Thyroid gland (tissue), 4 donors: ENCODE data around the gene LTF. TPM values are rescaled to one million over a fixed set of nuclear protein-coding genes. Genes with fewer than 3 reads are reported as not detected.

Experiments
- DNase-seq, 2 donors: peaks; one replicate each; pipeline ENCODE4 v3.0.0-alpha.2; 2019
- H3K27ac ChIP-seq, 3 donors: fragments of 200-600 bp; sonication (generic); 1 replicate in 2 of 3; 2 replicates in 1 of 3; pipeline ENCODE4 v1.5.1; 2016 to 2019; ENCODE audit warnings: mild to moderate bottlenecking in 1 of 3, moderate library complexity in 1 of 3
- H3K27me3 ChIP-seq: fragments of 200-600 bp; sonication (generic); one replicate; pipeline ENCODE4 v1.5.1; 2019
- H3K36me3 ChIP-seq, 2 donors: fragments of 200-600 bp; sonication (generic); one replicate each; pipeline ENCODE4 v1.5.1; 2016 to 2019
- H3K4me1 ChIP-seq, 2 donors: fragments of 200-600 bp; sonication (generic); one replicate each; pipeline ENCODE4 v1.5.1; 2017 to 2019
- H3K4me3 ChIP-seq, 3 donors: fragments of 200-600 bp; sonication (generic); replicated peaks in 1 of 3; 1 replicate in 2 of 3; 2 replicates in 1 of 3; pipeline ENCODE4 v1.5.1; 2016; ENCODE audit warnings: mild to moderate bottlenecking in 1 of 3
- H3K9me3 ChIP-seq: fragments of 200-600 bp; sonication (generic); one replicate; pipeline ENCODE4 v1.5.1; 2017
- POLR2A ChIP-seq, 2 donors: fragments of 450-650 bp; IDR thresholded peaks; one replicate each; pipeline ENCODE4 v1.6.1; 2017; ENCODE audit warnings: antibody characterized with exemption in 2 of 2, mild to moderate bottlenecking in 2 of 2, moderate library complexity in 1 of 2
- WGBS, 2 donors: methylation state at CpG; one replicate each; pipeline ENCODE4 v1.1.5; 2017; 5-methylcytosine and 5-hydroxymethylcytosine counted together
- intact Hi-C: fragments of 100-400 bp; cut with DNase I; formaldehyde crosslinking; loops from one replicate; pipeline ENCODE4 v1.15.1; 2023
- total RNA-seq, 4 donors: library from RNA; depleted of rRNA; stranded (reverse); fragments of >200 nt; gene quantifications; one replicate each; pipeline ENCODE4 v1.2.3, GENCODE V29; 2016
- TF ChIP-seq, protein P1 (sequence below), 6 experiments: fragments of 200-600 bp in 3 of 6; fragments of 450-650 bp in 3 of 6; sonication (generic) in 3 of 6; IDR thresholded peaks; one replicate each; pipeline ENCODE4 v1.5.1; 2016 to 2019; ENCODE audit warnings: antibody characterized with exemption in 6 of 6, mild to moderate bottlenecking in 2 of 6, inconsistent platforms in 1 of 6, moderate library complexity in 1 of 6

The LTF gene
- total RNA-seq, 4 donors from 2014 or later: 6.3 to 48.6 (median 32.5) TPM

DNA sequence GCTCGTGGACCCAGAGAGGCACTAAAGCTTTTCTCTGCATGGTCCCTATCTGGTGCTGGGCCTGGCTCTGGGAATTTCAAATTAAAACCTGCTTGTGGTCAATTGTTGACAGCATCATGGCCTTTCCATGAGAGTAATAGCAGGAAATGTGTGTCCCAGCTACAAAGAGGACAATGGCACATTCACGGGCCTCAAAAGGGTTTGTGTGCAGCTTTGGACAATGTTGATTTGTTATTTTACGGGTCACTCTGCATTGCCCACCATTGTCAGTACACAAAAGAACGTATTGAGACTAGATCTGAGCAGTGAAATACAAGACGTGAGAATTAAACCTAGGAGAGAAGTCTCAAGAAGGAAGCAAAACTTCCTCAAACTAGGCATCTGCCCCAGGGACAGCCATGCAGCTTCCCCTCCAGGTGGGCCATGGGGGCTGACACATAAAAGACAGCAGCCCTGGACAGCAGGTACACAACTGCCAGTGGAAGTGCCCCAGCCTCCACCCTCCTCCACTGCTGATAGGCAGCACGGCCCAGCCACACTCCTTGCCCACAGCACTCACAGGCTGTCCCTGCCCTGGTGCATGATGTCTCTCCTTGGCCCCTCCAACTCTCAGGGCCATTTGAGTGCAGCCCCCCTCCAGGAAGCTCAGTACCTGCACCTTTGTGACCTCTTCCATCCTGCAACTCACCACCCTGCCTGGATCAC lies 15.9 kb upstream of the LTF start:
- intact Hi-C loops: no loop called here
- 84 to 90% methylated on average over 6 of the region's 6 CpGs for WGBS, 2 donors
- H3K27ac ChIP-seq: no peak overlapping the region

DNA sequence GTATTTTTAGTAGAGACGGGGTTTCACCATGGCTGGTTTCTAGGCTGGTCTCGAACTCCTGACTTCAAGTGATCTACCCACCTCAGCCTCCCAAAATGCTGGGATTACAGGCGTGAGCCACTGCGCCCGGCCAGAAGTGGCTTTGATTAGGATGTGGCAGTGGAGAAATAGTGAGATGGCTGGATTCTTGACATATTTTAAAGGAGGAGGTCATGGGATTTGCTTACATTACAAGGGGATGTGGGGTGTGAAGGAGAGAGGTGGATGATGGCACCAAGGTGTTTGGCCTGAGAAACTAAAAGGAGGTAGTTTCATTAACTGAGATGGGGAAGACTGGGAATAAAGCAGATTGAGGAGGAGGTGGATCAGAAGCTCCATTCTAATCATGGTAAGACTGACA lies 15.0 kb upstream of the LTF start:
- intact Hi-C loops: no loop called here
- no peak for TF ChIP-seq POLR2A (IDR thresholded peaks at IDR 0.05)
- TF ChIP-seq, protein P1, sequence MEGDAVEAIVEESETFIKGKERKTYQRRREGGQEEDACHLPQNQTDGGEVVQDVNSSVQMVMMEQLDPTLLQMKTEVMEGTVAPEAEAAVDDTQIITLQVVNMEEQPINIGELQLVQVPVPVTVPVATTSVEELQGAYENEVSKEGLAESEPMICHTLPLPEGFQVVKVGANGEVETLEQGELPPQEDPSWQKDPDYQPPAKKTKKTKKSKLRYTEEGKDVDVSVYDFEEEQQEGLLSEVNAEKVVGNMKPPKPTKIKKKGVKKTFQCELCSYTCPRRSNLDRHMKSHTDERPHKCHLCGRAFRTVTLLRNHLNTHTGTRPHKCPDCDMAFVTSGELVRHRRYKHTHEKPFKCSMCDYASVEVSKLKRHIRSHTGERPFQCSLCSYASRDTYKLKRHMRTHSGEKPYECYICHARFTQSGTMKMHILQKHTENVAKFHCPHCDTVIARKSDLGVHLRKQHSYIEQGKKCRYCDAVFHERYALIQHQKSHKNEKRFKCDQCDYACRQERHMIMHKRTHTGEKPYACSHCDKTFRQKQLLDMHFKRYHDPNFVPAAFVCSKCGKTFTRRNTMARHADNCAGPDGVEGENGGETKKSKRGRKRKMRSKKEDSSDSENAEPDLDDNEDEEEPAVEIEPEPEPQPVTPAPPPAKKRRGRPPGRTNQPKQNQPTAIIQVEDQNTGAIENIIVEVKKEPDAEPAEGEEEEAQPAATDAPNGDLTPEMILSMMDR (IDR thresholded peaks at IDR 0.05): no peak
- no peaks in the 10 kb centered on the region for H3K27me3 ChIP-seq
- H3K9me3 ChIP-seq: no peaks in the 10 kb centered on the region
- 73 to 95% methylated on average over 5 of the region's 5 CpGs for WGBS, 2 donors
- H3K27ac ChIP-seq: no peak overlapping the region
- no peaks in the 10 kb centered on the region for H3K36me3 ChIP-seq
- peaks cover 13 to 16% of the 10 kb centered on the region in 2 donors for H3K4me1 ChIP-seq
- H3K4me3 ChIP-seq: no peak overlapping the region
- DNase-seq: no peak

More for the DNA sequence above, 15.9 kb upstream of the LTF start:
- Histone ChIP-seq H3K36me3 (no peaks in the 10 kb centered on the region), H3K9me3 (no peaks in the 10 kb centered on the region), H3K27me3 (no peaks in the 10 kb centered on the region), H3K4me3 (no peak overlapping the region), H3K4me1 (peaks cover 23 to 24% of the 10 kb centered on the region in 2 donors)
- no peak for TF ChIP-seq POLR2A (IDR thresholded peaks at IDR 0.05)
- TF ChIP-seq, protein P1 (IDR thresholded peaks at IDR 0.05): no peak
- no peak for DNase-seq

DNA sequence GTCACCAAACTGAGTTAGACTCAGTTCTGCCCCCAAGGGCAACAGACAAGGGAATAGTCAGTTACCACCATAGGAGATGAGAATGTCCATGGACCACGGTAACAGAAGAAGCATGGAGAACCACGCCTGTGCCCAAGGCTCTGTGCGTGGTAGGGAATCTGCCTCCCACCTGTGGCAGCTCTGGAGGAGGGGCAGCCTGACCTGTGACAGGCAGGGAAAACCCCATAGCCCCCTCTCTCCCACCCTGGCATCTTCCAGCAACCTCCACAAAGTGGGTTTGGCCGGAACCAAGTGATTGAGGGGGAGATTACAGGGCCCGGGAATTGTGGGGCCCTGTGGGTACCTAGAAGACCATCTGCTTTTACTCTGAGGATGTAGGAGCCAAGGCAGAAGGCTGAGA lies 14.3 kb upstream of the LTF start:
- Histone ChIP-seq H3K27ac (no peak overlapping the region), H3K4me3 (no peak overlapping the region), H3K9me3 (no peaks in the 10 kb centered on the region), H3K4me1 (peaks cover 6 to 9% of the 10 kb centered on the region in 2 donors), H3K36me3 (no peaks in the 10 kb centered on the region), H3K27me3 (no peaks in the 10 kb centered on the region)
- 85 to 95% methylated on average over 5 of the region's 5 CpGs for WGBS, 2 donors
- intact Hi-C loops: no loop called here
- no peak for TF ChIP-seq POLR2A (IDR thresholded peaks at IDR 0.05)
- TF ChIP-seq, protein P1 (IDR thresholded peaks at IDR 0.05): no peak
- no peak for DNase-seq

DNA sequence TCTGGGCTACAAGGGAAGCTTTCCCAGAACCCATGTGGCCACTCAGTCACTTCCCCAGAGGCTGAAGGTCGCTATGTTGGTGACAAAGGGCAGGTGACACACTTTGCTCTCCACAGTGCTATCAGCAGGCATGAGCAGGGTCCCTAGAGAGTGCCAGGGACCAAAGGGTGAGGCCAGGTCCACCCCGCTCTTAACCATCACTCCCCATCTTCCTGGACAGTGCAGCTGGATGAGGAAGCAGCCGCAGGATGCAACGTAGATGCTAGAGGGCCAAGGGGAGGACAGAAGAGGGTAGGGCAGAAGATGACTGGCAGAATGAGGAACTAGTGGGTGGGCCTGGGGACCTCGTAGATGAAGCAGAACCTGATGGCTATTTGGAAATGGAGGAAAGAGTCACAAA lies 13.6 kb upstream of the LTF start:
- H3K9me3 ChIP-seq: no peaks in the 10 kb centered on the region
- 90% methylated on average over 5 of the region's 5 CpGs for WGBS, 2 donors
- DNase-seq: no peak
- no peak overlapping the region for H3K4me3 ChIP-seq
- TF ChIP-seq POLR2A (IDR thresholded peaks at IDR 0.05): no peak
- TF ChIP-seq, protein P1 (IDR thresholded peaks at IDR 0.05): no peak
- H3K27ac ChIP-seq: no peak overlapping the region
- peaks cover 0 to 3% of the 10 kb centered on the region in 2 donors for H3K4me1 ChIP-seq
- H3K27me3 ChIP-seq: no peaks in the 10 kb centered on the region
- intact Hi-C loops: no loop called here
- no peaks in the 10 kb centered on the region for H3K36me3 ChIP-seq

DNA sequence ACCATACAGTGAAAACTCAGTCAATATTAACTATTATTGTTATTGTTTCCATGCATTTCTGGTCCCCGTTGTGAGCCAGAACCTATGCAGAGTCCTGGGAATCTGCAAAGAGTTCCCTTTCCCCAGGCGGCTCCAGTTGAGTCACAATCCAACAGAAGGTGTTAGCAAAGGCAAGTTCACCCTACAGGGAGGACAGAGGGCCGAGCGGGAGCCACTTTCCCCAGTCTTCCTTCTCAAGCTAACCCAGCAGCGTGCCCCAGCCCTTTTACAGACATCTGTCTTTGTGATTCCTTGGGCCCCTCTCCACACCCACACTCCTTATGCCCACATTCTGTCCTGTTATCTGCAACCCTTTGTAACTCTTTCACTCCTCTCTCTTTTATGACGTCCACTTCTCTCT lies 13.1 kb upstream of the LTF start:
- WGBS, 2 donors: 82 to 85% methylated on average over 6 of the region's 6 CpGs
- no peaks in the 10 kb centered on the region for H3K9me3 ChIP-seq
- no peak overlapping the region for H3K4me3 ChIP-seq
- DNase-seq: no peak
- H3K27me3 ChIP-seq: no peaks in the 10 kb centered on the region
- no peaks in the 10 kb centered on the region for H3K4me1 ChIP-seq
- TF ChIP-seq, protein P1 (IDR thresholded peaks at IDR 0.05): no peak
- TF ChIP-seq POLR2A (IDR thresholded peaks at IDR 0.05): no peak
- H3K27ac ChIP-seq: no peak overlapping the region
- no peaks in the 10 kb centered on the region for H3K36me3 ChIP-seq
- intact Hi-C loops: no loop called here
